NCI-H2196 treated with DMSO at 0.1 percent for 48 hours (cell line): ENCODE results near the gene TSKU.

Source experiments
- DNase-seq: peaks from one replicate; lab custom pipeline; 2025; ENCODE audit not compliant: unreplicated experiment; lab: John Stamatoyannopoulos, UW

The TSKU gene

DNA sequence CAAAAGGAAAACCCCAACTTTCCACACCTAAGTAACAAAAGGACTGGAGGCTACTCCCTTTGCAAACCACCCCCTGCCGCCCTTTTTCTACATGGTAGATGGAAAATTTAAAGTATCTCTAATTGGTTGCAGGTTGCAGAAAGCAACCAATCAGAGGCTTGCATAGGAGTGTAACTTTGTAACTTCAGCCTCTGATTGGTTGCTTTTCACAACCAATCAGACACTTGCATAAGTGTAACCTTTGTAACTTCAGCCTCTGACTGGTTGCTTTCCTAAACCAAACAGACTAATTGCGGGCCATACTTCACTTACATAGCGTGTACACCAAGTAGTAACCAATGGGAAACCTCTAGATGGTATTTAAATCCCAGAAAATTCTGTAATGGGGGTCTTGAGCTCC, 60.8 kb downstream of the TSKU start:
- DNase-seq, result no peak

DNA sequence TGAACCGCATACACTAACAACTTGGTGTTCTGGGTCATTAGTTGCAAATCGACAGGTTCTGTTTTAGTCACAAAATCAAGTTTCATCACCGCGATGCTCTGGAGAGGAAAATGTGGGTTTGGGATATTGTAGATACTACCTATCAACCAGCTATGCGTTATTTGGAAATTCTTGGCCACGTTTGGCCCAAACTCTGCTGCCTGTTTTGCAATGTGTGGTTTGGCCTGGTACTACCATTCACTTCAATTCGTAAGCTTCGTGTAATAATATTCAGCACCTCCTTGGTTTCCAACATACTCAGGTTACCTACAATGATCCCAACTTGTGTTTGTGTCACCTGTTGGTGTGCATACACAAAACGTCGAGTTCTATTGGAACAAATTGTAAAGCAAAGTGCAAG, 61.4 kb downstream of the TSKU start:
- no peak for DNase-seq

DNA sequence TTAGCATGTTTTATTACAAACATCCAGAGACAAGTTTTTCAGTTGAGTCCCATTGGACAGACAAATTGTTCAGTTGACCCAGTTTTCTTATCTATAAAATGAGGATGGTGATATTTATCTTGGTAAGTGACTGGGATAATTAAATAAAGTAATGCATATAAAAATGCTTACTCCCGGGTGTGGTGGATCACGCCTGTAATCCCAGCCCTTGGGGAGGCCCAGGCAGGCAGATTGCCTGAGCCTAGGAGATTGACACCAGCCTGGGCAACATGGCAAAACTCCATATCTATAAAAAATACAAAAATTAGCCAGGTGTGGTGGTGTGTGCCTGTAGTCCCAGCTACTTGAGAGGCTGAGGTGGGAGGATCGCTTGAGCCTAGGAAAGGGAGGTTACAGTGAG, 61.9 kb downstream of the TSKU start:
- DNase-seq, result no peak

DNA sequence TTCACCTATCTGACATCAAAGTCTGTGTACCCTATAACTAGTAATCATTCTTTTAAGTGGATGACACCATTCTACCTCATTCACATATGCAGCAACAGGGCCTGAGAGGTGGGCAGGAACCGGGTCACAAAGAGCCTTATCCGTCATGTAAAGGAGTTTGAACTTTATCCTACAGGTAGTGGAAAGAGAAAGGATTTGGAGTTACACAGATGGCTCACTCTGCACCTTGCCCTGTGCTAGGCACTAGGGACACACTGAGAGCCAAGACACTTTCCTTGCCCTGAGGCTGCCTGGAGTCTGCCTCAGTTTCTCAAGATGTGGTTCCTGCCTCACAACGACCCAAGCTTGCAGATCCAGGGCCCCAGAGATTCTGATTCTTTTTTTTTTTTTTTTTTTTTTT, 63.3 kb downstream of the TSKU start:
- DNase-seq, result no peak
